ENCODE results near the gene GLTP.

DNA sequence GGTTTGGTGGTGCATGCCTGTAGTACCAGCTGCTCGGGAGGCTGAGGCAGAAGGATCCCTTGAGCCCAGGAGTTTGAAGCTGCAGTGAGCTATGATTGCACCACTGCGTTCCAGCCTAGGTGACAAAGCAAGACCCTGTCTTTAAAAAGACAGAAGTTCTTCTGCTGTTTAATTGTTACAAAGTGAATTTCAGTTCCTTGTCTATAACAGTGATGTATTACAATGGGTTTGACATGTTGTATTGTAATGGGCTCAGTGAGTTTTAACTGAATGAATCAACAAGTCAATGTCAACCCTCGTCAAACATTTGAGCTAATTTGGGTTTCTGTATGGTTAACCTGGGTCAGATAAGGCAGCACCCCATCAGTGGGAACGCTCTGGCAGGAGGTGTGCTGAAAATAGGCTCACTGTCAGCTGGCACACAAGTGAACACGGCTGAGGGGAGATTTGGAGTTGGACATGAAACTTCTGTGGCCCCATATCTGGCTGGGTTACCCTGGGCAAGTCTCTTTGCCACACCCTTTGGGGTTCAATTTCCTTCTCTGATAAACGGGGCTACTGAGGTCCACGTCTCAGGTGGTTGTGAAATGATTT is 33.1 kb downstream of the GLTP start:
- TF ChIP-seq CTCF (IDR thresholded peaks at IDR 0.05 in 4 of 5, conservative IDR thresholded peaks at IDR 0.05 in 1 of 5) = no peak
- no peak for TF ChIP-seq POLR2A (IDR thresholded peaks at IDR 0.05)
